HG03135 (cell line): Measurements from ENCODE around the gene LMBRD2.
"Not testable (repeated sequence)": the region's sequence is repeated elsewhere in the genome, so short reads cannot be mapped to it uniquely, and the experiment has no call there.

Experiments
- ATAC-seq: cut with Tn5 transposase; IDR thresholded peaks from one replicate; pipeline ENCODE4 v1.9.1; 2021; ENCODE audit warnings: mild to moderate bottlenecking, moderate library complexity; ENCODE audit not compliant: unreplicated experiment

LMBRD2 gene

DNA sequence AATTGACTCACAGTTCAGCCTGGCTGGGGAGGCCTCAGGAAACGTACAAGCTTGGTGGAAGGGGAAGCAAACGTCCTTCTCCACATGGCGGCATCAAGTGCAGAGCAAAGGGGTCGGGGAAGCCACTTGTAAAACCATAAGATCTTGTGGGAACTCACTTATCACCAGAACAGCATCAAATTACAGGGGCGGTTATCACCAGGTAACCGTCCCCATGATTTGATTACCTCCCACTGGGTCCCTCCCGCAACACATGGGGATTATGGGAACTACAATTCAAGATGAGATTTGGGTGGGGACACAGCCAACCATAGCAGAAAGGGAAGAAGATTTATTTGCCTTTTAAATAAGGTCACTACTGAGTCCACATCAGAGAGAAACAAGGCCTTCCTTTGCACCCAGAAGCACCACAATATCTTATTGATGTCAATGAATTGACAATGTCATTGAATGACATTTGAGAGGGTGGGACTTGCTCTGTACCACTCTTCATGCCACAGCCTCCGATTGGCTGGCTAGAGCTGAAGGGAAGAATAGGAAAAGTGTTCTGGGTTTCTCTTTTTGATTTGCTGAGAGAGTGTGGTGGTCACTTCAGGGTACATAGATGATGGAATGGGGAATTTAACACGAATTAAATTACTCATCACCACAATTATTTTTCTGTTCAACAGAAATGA, 11.3 kb upstream of the LMBRD2 start:
- ATAC-seq, result no peak

DNA sequence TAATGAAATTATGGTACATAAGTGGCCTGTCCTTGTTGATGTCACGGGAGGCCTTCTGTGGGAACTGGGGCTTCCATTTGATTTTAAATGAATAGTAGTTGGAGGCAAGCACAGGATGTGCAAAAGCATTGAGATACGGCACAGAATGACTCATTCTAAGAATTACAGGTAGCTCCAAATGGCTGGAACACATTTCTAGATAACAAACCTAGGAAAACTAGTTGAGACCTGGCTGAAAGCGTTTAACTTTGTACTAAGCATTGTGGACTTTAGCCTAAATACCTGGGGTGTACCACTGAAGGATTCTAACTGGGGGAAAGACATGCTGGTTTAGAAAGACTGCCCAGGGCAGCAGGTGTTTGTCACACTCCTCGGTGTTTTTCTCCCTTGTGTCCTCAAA, 9.7 kb upstream of the LMBRD2 start:
- no peak for ATAC-seq

DNA sequence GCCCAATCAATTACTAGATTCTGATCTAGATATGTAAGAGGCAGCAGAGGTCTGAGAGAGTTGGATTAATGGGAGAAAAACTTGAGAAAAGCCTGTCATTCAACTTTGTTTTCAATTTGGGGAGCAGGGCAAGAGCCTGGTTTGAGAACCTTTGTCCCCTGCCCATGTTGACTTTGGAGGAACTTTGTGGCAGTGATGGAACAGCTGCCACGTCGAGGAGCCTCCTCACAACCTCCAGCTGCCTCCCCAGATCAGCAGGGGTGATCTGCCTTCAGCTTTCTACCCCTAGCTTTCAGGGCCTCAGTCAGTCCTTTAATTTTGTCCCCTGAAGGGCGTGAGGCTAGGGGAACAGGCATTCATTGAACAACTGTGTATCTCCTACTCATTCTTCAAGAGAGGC, 8.9 kb upstream of the LMBRD2 start:
- no peak for ATAC-seq

DNA sequence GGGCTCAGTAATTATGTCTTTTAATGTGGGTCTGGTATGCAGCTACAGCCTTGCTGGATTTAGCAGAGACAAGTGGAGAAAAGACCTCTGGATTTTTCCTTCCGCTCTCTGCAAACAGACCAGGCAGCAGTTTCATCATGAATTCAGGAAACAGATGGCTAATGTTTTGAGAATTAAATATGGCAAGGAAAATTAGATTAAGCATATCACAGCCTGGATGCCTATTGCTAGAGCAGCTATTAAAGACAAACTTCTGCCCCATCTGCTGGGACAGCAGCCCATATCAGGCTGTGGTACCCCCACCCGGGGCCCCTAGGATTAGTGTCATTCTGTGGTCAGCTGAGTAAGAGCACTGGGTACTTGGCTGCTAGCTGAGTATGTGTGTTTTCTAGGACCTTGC, 6.5 kb upstream of the LMBRD2 start:
- no peak for ATAC-seq

DNA sequence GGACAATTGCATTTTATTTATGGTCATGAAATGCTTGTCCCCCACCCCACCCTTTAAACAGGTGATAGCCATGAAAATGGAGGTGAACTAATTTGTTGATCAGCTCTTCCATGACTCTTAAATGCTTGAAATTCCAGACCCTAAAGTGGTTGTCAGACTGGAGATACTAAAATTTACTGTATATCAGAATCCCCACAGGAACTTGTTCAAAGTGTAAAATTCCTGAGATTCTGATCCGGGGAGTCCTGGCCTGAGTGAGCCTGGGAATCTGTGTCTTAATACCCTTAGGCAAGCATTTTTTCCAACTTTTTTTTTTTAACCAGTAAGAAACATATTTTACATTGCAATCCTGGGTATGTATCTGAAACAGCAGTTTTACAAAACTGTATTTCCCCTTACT, 4.9 kb upstream of the LMBRD2 start:
- ATAC-seq, result no peak

DNA sequence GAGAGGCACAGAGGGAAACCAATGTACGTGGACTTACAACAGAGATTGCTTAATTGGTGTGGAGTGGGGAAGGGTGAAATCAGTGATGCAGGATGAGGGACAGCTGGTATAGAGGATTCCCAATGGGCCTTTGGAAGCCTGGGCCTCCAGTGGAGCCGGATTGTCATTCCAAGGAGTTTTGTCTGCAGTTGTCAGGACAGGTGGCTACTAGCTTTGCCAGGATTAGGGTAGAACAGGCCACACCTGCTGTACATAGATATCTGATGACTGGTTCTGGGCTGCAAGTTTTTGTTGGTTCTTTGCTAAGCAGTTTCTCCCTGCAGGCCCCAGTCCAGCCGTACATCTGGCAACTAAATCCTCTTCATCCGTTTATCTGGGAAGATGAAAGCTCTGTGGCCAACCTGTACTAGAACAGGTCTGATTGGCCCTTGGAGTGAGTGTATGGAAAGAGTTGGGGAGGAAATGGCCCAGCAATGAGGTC, 4.5 kb upstream of the LMBRD2 start:
- ATAC-seq, result no peak

DNA sequence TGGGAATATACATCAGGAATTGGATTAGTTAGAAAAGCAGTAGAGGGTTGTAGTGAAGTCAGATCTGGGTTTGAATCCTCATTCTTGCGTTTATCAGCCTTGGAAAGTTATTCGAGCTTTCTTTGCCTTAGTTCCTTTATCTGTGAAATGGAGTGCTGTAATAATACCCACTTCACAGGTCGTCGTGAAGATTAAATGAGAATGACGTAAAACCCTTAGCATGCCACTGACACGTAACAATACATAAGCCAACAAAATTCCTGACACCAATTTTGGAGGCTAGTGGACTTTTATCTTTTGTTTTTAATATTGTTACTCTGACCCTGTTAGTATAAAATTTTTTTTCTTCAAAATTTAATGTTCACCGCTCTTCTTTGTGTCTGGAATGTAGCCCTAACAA, 3.6 kb upstream of the LMBRD2 start:
- no peak for ATAC-seq

DNA sequence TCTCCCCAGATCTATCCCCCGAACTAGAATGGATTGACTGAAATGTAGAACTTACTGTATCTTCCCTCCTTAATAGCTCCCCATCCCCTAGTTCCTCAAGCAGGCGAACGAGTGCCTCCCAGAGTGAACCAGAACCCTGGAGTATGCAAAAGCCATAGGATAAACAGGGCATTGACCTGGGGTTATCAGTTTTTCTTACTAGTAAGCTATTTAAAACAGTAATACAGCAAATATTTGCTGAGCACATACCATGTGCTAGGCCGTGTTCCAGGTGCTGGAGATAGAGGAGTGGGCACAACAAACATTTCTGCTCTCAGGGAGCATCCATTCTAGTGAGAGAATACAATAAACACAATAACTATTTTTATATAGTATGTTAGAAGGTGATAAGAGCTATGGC, 2.0 kb upstream of the LMBRD2 start:
- ATAC-seq, result no peak

DNA sequence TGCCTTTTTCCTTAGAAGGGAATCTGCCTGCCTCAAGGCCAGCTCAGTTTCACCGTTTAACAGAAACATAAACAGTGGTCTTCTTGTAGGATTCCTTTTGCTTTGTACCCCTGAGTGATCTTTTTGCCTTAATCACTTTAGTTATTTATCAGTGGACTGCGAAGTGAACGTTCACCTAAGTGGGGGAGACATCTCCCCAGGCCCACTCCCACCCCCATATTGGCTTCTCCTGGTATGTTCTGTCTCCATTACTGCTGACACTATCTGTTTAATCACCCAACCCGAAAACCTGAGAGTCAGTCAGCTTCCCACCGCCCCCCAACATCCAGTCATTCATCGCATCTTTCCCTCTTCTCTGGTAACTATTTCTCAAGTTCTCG, 1.6 kb upstream of the LMBRD2 start:
- no peak for ATAC-seq

DNA sequence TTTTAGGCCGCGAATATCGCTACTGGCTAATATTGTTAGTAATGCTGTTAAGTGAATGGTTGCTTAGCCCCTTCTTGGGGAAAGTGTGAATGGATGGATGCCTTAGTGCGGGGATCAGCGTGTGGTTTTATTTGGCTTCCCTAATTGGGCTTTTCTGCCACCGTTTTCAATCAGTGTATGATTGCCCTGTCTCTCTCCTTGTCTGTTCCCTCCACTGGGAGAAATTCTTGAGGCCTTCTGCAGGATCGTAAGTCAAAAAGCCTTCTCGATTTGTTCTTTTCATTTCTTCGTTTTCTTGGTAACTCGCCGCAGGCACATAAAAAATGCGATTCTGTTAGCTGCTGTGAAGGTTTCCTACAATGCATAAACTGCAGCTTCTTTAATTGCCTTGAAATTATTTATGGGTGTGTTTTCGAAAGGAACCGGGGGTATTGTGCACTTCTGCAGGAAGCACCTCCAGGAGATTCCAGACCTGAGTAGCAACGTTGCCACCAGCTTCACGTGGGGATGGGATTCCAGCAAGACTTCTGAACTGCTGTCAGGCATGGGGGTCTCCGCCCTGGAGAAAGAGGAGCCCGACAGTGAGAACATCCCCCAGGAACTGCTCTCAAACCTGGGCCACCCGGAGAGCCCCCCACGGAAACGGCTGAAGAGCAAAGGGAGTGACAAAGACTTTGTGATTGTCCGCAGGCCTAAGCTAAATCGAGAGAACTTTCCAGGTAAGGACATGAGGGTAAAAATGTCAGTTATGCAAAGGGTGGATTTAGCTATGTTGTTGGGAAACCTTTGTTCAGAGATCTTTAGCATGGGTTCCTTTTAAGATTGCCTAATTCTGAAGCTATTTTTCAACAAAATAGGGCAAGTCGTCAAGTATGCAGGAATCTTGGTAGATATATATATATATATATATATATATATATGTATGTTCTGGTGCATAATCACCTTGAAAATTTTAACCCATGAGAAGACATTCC, 924 bp upstream of the LMBRD2 start:
- ATAC-seq, result peak; percentile 3

DNA sequence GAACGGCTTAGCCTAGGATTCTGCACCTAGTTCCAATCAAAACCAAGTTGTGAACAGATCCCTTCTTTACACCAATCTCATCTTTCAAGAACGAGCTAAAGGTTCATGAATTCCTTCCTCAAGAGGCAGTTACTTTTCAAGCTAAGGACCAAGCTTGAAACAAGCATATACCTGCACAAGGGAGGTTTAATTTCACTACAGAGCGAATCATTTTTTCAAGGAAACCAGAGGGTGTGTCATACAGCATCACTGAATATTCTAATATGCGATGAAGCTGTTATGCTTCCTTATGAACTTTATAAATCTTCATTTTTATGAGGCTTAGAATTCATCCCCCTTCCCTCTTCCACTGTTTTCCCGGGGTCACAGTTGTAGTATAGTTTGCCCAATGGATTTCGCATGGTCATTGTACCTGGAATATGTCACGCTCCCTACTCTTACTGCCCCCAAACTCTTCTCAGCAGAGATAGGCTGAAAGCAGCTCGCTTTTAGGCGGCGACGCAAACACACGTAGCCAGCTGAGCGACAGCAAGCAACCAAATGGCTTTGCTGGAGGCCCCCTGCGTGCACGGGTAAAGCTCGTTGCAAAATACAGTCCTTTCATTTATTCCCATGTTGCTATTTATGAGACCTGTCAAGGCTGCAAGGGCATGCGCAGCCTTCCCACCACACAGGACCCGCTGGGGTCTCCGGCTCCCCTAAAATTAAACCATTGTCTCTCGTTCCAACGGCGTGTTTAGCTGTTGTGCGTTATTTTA, 832 bp downstream of the LMBRD2 start:
- peak; percentile 26 for ATAC-seq

DNA sequence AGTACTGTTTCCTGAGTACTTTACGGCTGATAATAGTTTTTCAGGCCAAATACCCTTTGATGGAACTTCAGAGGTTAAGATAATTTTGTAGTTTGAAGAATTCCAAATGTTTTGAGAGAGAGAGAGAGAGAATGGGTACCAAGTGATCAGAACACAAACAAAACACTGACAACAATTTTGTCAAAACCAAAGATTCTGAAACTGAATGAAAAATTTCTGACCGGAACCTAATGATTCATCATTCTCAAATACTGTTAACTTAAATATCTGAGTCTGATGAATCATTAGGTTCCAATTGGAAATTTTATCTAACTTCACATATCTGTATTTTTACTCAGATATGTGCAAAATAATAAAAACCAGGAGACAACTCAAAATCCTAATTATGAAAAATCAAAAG, 4.0 kb downstream of the LMBRD2 start:
- no peak for ATAC-seq

DNA sequence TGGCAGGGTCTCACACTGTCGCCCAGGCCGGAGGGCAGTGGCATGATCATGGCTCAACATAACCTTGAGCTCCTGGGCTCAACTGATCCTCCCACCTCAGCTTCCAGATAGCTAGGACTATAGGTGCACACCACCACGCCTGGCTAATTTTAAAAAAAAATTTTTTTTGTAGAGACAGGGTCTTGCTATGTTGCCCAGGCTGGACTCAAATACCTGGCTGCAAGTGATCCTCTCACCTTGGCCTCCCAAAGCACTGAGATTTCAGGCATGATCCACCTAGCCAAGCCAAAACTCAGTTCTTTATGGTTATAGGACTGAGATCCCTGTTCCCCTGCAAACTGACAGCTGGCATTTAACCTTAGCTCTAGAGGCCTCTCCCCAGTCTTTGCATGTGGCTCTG, 5.3 kb downstream of the LMBRD2 start:
- ATAC-seq, result no peak

DNA sequence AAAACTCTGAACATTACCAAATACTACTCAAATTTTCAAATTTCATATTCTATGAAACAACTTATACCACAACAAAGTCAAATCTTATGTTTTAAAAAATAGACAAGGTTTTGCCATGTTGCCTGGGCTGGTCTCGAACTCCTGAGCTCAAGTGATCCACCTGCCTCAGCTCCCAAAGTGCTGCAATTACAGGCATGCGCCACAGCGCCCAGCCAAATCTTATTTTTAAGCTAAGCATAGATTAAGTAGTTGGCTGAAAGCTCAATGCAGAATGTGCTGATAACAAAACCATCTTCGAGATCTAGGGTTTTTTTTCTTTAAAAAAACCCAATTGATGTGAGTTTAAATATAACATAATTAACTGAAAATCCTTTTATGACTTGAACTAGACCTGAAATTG, 6.4 kb downstream of the LMBRD2 start:
- ATAC-seq, result no peak

DNA sequence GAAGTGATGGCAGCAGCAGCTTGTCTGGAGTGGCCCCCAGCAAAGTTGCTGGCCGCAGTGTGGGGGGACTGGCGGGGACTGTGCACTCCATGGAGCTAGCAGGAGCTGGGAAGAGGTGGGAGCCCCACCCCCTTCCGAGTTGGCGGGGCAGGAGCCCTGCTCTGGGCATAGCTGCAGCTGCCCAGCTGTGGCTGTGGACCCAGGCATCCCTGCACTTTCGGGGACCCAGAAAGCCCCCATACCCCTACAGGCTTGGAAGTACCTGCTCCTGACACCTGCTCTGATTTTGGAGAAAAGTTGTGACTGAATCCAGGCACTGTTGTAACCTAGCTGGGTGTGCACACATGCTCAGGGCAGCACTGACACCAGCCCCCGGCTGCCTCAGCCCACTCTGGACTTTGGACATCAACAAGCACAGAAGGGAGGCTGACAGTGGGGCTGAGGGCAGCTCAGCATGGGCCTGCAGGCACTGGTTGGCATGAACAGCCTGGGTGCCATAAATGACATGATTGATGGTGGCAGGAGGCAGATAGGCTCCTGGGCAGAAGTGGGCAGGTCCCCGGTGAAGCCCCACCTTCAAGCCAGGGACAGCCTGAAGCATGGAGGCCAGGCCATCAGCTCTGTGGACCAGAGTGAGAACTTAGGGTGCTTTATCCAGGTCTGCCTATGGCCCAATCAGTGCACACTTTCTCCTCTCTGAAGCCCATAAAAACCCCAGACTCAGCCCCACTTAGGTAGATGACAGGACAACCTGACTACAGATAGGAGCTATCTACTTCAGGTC, 12.6 kb downstream of the LMBRD2 start:
- ATAC-seq, result no peak

DNA sequence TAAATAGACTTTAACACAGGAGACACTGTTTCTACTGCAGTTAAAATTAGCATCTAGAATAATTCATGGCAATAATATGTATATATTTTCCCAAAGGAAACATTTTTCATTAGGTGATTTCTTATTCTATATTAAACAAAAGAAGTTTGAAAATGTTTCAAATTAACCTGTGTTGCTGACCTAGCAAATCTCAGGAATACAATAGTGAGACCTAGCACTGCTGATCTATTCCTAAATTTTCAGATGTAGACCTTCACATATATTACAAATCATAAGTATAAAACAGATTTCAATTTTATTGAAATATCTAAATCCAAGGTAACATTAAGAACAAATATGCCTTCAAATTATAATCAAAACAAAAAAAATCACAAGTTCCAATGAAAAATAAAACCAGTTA, 15.1 kb downstream of the LMBRD2 start:
- ATAC-seq, result no peak

DNA sequence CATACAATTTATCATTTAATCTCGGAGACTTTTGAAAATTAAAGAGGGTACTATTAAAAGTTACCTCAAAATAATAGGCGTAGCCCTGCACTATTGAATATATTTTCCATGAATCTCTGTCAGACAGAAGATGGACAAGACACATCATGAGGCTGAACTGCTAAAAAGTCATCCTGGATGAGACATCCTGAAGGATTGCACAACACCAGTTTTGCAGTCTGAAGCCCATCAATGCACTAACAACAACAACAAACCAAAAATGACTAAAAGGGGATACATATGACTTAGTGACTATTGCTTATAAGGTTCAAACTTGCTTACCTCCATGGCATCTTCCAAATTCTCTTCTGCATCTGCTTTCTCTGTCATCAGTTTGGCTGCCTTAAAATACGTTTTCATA, 15.7 kb downstream of the LMBRD2 start:
- no peak for ATAC-seq

DNA sequence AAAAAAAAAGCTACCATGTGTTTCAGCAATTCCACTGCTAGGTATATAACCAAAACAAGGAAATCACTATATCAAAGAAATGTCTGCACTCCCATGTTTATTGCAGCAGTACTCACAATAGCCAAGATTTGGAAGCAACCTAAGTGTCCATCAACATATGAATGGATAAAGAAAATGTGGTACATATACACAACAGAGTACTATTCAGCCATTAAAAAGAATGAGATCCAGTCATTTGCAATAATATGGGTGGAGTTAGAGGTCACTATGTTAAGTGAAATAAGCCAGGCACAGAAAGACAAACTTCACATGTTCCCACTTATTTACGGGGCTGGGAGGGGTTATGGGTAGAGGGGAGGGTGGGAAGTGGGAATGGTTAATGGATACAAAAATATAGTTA, 18.7 kb downstream of the LMBRD2 start:
- ATAC-seq, result not testable (repeated sequence)

DNA sequence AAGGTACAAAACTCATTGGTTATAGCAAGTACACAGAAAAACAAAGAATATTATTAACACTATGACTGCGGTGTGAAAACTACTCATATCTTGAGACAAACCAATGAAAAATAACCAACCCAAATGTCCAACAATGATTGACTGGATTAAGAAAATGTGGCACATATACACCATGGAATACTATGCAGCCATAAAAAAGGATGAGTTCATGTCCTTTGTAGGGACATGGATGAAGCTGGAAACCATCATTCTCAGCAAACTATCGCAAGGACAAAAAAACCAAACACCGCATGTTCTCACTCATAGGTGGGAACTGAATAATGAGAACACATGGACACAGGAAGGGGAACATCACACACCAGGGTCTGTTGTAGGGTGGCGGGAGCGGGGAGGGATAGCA, 22.0 kb downstream of the LMBRD2 start:
- not testable (repeated sequence) for ATAC-seq

DNA sequence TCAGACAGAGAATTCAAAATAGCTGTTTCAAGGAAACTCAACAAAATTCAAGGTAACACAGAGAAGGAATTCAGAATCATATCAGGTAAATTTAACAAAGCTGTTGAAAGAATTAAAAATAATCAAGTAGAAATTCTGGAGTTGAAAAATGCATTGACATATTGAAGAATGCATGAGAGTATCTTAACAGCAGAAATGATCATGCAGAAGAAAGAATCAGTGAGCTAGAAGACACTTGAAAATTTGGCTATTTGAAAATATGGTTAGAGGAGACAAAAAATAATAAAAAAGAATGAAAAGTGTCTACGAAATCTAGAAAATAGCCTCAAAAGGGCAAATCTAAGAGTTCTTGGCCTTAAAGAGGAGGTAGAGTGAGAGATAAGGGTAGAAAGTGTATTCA, 22.9 kb downstream of the LMBRD2 start:
- no peak for ATAC-seq

DNA sequence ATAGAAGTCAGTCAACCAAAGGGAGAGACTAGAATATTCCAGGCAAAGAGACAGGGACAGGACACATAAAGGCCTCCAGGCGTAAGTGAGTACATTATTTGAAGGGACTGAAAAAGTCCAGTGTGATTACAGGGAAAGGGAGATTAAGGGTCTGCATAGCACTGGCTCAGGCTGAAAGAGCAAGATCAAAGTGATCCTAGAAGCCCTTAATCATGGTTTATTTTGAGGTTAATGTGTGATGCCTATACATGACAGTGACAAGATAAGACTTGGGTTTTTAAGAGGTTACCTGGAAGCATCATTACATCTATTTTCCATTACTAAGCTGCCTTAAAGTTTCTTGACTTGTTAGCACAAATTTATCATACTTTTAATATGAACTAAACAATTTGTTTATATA, 25.8 kb downstream of the LMBRD2 start:
- no peak for ATAC-seq
